OCI-LY1 (cell line): ENCODE results near the gene RGS13.

Experiments used
- H2AFZ ChIP-seq: fragments of 200-600 bp; sonication (generic), shearing (Covaris generic); 2 replicates; pipeline ENCODE4 v1.6.0; 2014; ENCODE audit warnings: antibody characterized with exemption, mild to moderate bottlenecking, low read length
- H3F3A ChIP-seq: fragments of 200-600 bp; sonication (generic), shearing (Covaris generic); 2 replicates; pipeline ENCODE4 v1.6.0; 2014; ENCODE audit warnings: mild to moderate bottlenecking, antibody characterized with exemption, low read length, moderate library complexity; ENCODE audit not compliant: insufficient read depth
- H3K27ac ChIP-seq: fragments of 200-600 bp; sonication (generic); 2 replicates; pipeline ENCODE4 v1.5.1; 2014; ENCODE audit warnings: low read length, mixed run types, mild to moderate bottlenecking, low read depth; ENCODE audit not compliant: poor library complexity, severe bottlenecking
- H3K27me3 ChIP-seq: fragments of 200-600 bp; sonication (generic); 2 replicates; pipeline ENCODE4 v1.6.0; 2014; ENCODE audit warnings: antibody characterized with exemption, mild to moderate bottlenecking, low read length, moderate library complexity; ENCODE audit not compliant: insufficient read depth
- H3K36me3 ChIP-seq: fragments of 200-600 bp; sonication (generic); 2 replicates; pipeline ENCODE4 v1.6.1; 2014; ENCODE audit warnings: mild to moderate bottlenecking, antibody characterized with exemption, low read length, moderate library complexity, mixed read lengths; ENCODE audit not compliant: insufficient read depth
- H3K4me1 ChIP-seq: fragments of 200-600 bp; sonication (generic); 2 replicates; pipeline ENCODE4 v1.5.1; 2014; ENCODE audit warnings: mild to moderate bottlenecking, low read length, moderate library complexity; ENCODE audit not compliant: insufficient read depth, severe bottlenecking
- H3K4me2 ChIP-seq: fragments of 200-600 bp; sonication (generic), shearing (Covaris generic); 2 replicates; pipeline ENCODE4 v1.6.1; 2014; ENCODE audit warnings: low read length
- H3K4me3 ChIP-seq: fragments of 200-600 bp; sonication (generic); 2 replicates; pipeline ENCODE4 v1.5.1; 2014; ENCODE audit warnings: low read length, low read depth, mild to moderate bottlenecking, mixed read lengths; ENCODE audit not compliant: poor library complexity, severe bottlenecking
- H3K79me2 ChIP-seq: fragments of 200-600 bp; shearing (Covaris generic); 2 replicates; pipeline ENCODE4 v1.6.1; 2016; ENCODE audit warnings: mixed run types, low read length, mixed read lengths; ENCODE audit not compliant: insufficient read depth
- H3K9ac ChIP-seq: fragments of 200-600 bp; sonication (generic), shearing (Covaris generic); 2 replicates; pipeline ENCODE4 v1.6.1; 2014; ENCODE audit warnings: mild to moderate bottlenecking, low read length, mixed read lengths
- H3K9me2 ChIP-seq: fragments of 200-600 bp; sonication (generic), shearing (Covaris generic); 2 replicates; pipeline ENCODE4 v1.6.1; 2014; ENCODE audit warnings: low read depth, mild to moderate bottlenecking, low read length, mixed read lengths
- H3K9me3 ChIP-seq: fragments of 200-600 bp; shearing (Covaris generic); 2 replicates; pipeline ENCODE4 v1.6.1; 2014; ENCODE audit warnings: low read length, mixed read lengths
- H4K20me1 ChIP-seq: fragments of 200-600 bp; sonication (generic), shearing (Covaris generic); 2 replicates; pipeline ENCODE4 v1.6.0; 2016; ENCODE audit warnings: mild to moderate bottlenecking, low read length; ENCODE audit not compliant: insufficient read depth
- CTCF ChIP-seq: fragments of 200-600 bp; sonication (generic), shearing (Covaris generic); IDR thresholded peaks from 2 replicates; pipeline ENCODE4 v1.5.1; 2017; ENCODE audit warnings: mild to moderate bottlenecking, antibody characterized with exemption, low read length, moderate library complexity, mixed read lengths
- EZH2 ChIP-seq: fragments of 200-600 bp; sonication (generic), shearing (Covaris generic); IDR thresholded peaks from 2 replicates; pipeline ENCODE4 v1.8.0; 2017; ENCODE audit warnings: borderline replicate concordance, mixed run types, mild to moderate bottlenecking, antibody characterized with exemption, low read length, moderate library complexity, mixed read lengths

RGS13 gene

GRCh38 chr1:192589813-192590212, 46.1 kb upstream of the RGS13 start:
- no peak overlapping the region for H3K4me3 ChIP-seq
- no peaks in the 10 kb centered on the region for H3K4me1 ChIP-seq
- no peak for TF ChIP-seq CTCF
- no peak for TF ChIP-seq EZH2
- no peaks in the 10 kb centered on the region for H3K36me3 ChIP-seq
- H3K4me2 ChIP-seq, result no peak overlapping the region
- no peaks in the 10 kb centered on the region for H3K27me3 ChIP-seq
- H3K27ac ChIP-seq, result no peak overlapping the region
- no peaks in the 10 kb centered on the region for H3K9me2 ChIP-seq
- no peak overlapping the region for H3K9ac ChIP-seq
- no peaks in the 10 kb centered on the region for H3K79me2 ChIP-seq
- H4K20me1 ChIP-seq, result no peaks in the 10 kb centered on the region
- H2AFZ ChIP-seq, result no peak overlapping the region
- H3K9me3 ChIP-seq, result no peaks in the 10 kb centered on the region
- H3F3A ChIP-seq, result no peaks in the 10 kb centered on the region

GRCh38 chr1:192592517-192592916, 43.4 kb upstream of the RGS13 start:
- Histone ChIP-seq H3K36me3 (no peaks in the 10 kb centered on the region), H3F3A (no peaks in the 10 kb centered on the region), H3K4me3 (no peak overlapping the region), H3K9me2 (no peaks in the 10 kb centered on the region), H4K20me1 (no peaks in the 10 kb centered on the region), H3K9ac (no peak overlapping the region), H2AFZ (no peak overlapping the region), H3K27me3 (no peaks in the 10 kb centered on the region), H3K9me3 (no peaks in the 10 kb centered on the region), H3K4me2 (no peak overlapping the region), H3K79me2 (no peaks in the 10 kb centered on the region), H3K4me1 (no peaks in the 10 kb centered on the region), H3K27ac (no peak overlapping the region)
- no peak for TF ChIP-seq CTCF
- TF ChIP-seq EZH2, result no peak

GRCh38 chr1:192592981-192593708, 42.8 kb upstream of the RGS13 start:
- Histone ChIP-seq H3K4me3 (no peak overlapping the region), H3K79me2 (no peaks in the 10 kb centered on the region), H4K20me1 (no peaks in the 10 kb centered on the region), H3K27me3 (no peaks in the 10 kb centered on the region), H3K9me2 (no peaks in the 10 kb centered on the region), H3K36me3 (no peaks in the 10 kb centered on the region), H3F3A (no peaks in the 10 kb centered on the region), H3K9ac (no peak overlapping the region), H3K4me1 (no peaks in the 10 kb centered on the region), H3K4me2 (no peak overlapping the region), H3K27ac (no peak overlapping the region), H3K9me3 (no peaks in the 10 kb centered on the region), H2AFZ (no peak overlapping the region)
- TF ChIP-seq EZH2, result no peak
- no peak for TF ChIP-seq CTCF
